ENCODE measurements around the gene AGPAT1.

DNA sequence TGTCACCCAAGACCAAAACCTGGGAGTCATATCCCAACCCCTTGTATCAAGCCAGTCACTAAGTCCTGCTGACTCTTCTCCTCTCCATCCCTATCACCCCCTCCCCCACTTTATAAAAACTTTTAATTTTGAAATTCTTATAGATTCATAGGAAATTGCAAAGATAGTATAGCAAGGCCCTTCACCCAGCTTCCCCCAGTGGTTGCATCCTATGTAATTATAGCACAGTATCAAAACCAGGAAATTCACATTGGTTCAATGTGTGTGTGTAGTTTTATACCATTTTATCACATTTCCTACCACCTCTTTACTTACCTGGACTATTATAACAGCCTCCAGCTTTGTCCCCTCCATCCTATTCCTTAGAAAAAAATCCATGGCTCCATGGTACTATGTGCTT lies 17.8 kb downstream of the AGPAT1 start:
- TF ChIP-seq POLR2A (IDR thresholded peaks at IDR 0.05; ENCODE audit: low read depth, low read length) (no peak), POLR2AphosphoS5 (IDR thresholded peaks at IDR 0.05; ENCODE audit: low read depth, low read length) (no peak), TAF1 (IDR thresholded peaks at IDR 0.05; ENCODE audit: low read depth, low read length) (no peak), SPI1 (IDR thresholded peaks at IDR 0.05; ENCODE audit: low read depth, low read length) (no peak), POU2F2 (IDR thresholded peaks at IDR 0.05; ENCODE audit: low read depth, low read length) (no peak), PAX5 (IDR thresholded peaks at IDR 0.05; ENCODE audit: insufficient read depth, low read length, severe bottlenecking) (no peak)

Measured in GM12891 (cell line).